ENCODE data around the gene MYO5C. TPM values are rescaled to one million over a fixed set of nuclear protein-coding genes. Genes with fewer than 3 reads are reported as not detected.

Gene MYO5C, protein sequence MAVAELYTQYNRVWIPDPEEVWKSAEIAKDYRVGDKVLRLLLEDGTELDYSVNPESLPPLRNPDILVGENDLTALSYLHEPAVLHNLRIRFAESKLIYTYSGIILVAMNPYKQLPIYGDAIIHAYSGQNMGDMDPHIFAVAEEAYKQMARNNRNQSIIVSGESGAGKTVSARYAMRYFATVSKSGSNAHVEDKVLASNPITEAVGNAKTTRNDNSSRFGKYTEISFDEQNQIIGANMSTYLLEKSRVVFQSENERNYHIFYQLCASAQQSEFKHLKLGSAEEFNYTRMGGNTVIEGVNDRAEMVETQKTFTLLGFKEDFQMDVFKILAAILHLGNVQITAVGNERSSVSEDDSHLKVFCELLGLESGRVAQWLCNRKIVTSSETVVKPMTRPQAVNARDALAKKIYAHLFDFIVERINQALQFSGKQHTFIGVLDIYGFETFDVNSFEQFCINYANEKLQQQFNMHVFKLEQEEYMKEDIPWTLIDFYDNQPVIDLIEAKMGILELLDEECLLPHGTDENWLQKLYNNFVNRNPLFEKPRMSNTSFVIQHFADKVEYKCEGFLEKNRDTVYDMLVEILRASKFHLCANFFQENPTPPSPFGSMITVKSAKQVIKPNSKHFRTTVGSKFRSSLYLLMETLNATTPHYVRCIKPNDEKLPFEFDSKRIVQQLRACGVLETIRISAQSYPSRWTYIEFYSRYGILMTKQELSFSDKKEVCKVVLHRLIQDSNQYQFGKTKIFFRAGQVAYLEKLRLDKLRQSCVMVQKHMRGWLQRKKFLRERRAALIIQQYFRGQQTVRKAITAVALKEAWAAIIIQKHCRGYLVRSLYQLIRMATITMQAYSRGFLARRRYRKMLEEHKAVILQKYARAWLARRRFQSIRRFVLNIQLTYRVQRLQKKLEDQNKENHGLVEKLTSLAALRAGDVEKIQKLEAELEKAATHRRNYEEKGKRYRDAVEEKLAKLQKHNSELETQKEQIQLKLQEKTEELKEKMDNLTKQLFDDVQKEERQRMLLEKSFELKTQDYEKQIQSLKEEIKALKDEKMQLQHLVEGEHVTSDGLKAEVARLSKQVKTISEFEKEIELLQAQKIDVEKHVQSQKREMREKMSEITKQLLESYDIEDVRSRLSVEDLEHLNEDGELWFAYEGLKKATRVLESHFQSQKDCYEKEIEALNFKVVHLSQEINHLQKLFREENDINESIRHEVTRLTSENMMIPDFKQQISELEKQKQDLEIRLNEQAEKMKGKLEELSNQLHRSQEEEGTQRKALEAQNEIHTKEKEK (N-terminal part only)
- under 0.01 and 1.3 TPM in 2 replicates for total RNA-seq (2012; rRNA removed)

GRCh38 chr15:52295421-52296001, at the start of gene MYO5C:
TSS of gene MYO5C (minus strand) at chr15:52295804. CDS start at chr15:52295636, 168 bp downstream.
- Histone ChIP-seq H3K9me3 (replicated peaks; ENCODE audit: low read length) (no peaks in the 10 kb centered on the region), H3K27me3 (ENCODE audit: control insufficient read depth, insufficient read depth, low read length) (peaks cover 47% of the 10 kb centered on the region), H3K4me3 (ENCODE audit: low read length) (peak within 1 kb of the TSS; percentile 67), H3K4me1 (ENCODE audit: control insufficient read depth, insufficient read depth, low read length) (peaks cover 12% of the 10 kb centered on the region), H3K36me3 (ENCODE audit: insufficient read depth, low read length) (no peaks in the 10 kb centered on the region), H3K4me2 (ENCODE audit: low read length) (peak within 1 kb of the TSS; percentile 87), H3K9ac (ENCODE audit: low read depth, low read length) (no peak within 1 kb of the TSS)

DNA sequence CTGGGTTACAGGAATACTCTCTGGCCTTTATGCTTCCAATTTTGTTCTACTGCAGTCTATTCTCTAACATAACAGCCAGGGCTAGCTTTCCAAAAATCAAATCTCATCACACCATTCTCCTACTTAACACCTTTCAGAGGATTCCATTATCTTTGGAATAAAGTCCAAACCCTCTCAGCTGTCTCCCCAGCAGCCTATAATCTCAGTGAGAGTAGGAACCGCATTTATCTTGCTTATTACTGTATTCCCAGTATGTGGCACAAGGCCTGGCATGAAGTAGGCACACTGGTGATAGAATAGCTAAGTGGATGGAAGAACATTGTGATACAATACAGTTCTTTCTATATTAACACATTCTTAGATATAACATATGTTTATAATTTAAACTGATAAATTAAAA, 49.0 kb upstream of the MYO5C start:
- H3K9ac ChIP-seq (ENCODE audit: low read depth, low read length): no peak overlapping the region
- H3K4me1 ChIP-seq (ENCODE audit: control insufficient read depth, insufficient read depth, low read length): peaks cover 8% of the 10 kb centered on the region
- peaks cover 17% of the 10 kb centered on the region for H3K36me3 ChIP-seq (ENCODE audit: insufficient read depth, low read length)

DNA sequence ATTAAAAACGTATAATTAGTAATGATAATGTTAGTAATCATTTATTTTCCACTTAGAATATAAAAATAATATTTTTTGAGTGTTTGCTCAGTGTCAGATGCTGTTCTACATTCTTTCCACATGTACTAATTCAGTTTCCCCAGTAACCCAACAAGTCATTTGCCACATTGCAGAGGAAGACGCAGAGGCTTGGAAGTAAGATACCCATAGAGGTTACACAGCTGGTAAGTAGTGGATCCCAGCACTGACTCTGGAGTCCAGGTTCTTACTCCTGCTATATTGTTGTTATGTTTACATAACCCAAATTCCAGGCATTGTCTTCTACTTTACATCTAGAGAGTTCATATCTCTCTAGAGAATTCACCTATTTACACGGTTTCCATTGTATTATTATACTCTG, 48.2 kb upstream of the MYO5C start:
- no peaks in the 10 kb centered on the region for H3K9me3 ChIP-seq (replicated peaks; ENCODE audit: low read length)
- H3K27me3 ChIP-seq (ENCODE audit: control insufficient read depth, insufficient read depth, low read length): no peaks in the 10 kb centered on the region
- no peak overlapping the region for H3K4me2 ChIP-seq (ENCODE audit: low read length)
- no peak overlapping the region for H3K9ac ChIP-seq (ENCODE audit: low read depth, low read length)
- H3K4me1 ChIP-seq (ENCODE audit: control insufficient read depth, insufficient read depth, low read length): peaks cover 11% of the 10 kb centered on the region
- H3K4me3 ChIP-seq (ENCODE audit: low read length): no peak overlapping the region
- peaks cover 14% of the 10 kb centered on the region for H3K36me3 ChIP-seq (ENCODE audit: insufficient read depth, low read length)

More for the DNA sequence above, 49.0 kb upstream of the MYO5C start:
- Histone ChIP-seq H3K9me3 (replicated peaks; ENCODE audit: low read length) (no peaks in the 10 kb centered on the region), H3K27me3 (ENCODE audit: control insufficient read depth, insufficient read depth, low read length) (no peaks in the 10 kb centered on the region), H3K4me3 (ENCODE audit: low read length) (no peak overlapping the region), H3K4me2 (ENCODE audit: low read length) (no peak overlapping the region)

DNA sequence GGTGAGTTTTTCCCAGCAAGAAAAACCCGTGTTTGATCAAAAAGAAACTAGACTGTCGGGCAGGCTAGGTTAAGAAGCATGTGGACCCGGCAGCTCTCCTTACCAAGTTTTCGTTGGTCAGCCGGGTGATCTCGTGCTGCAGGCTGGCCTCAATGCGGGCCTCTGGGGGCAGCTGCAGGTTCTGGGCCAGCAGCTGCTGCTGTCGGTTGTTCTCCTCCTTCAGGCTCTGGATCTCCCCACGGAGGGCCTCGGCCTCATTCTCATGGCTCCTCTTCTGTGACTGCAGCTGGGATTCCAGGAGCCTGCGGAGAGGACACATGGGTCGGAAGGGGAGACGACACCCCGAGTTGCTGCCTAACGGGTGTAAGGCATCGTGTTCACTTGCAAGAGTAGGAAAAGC, 44.5 kb upstream of the MYO5C start:
- no peak overlapping the region for H3K9ac ChIP-seq (ENCODE audit: low read depth, low read length)
- no peaks in the 10 kb centered on the region for H3K27me3 ChIP-seq (ENCODE audit: control insufficient read depth, insufficient read depth, low read length)
- no peak overlapping the region for H3K4me3 ChIP-seq (ENCODE audit: low read length)
- H3K4me2 ChIP-seq (ENCODE audit: low read length): peak overlapping the region; percentile 51
- peaks cover 31% of the 10 kb centered on the region for H3K4me1 ChIP-seq (ENCODE audit: control insufficient read depth, insufficient read depth, low read length)
- no peaks in the 10 kb centered on the region for H3K9me3 ChIP-seq (replicated peaks; ENCODE audit: low read length)
- H3K36me3 ChIP-seq (ENCODE audit: insufficient read depth, low read length): peaks cover 10% of the 10 kb centered on the region

DNA sequence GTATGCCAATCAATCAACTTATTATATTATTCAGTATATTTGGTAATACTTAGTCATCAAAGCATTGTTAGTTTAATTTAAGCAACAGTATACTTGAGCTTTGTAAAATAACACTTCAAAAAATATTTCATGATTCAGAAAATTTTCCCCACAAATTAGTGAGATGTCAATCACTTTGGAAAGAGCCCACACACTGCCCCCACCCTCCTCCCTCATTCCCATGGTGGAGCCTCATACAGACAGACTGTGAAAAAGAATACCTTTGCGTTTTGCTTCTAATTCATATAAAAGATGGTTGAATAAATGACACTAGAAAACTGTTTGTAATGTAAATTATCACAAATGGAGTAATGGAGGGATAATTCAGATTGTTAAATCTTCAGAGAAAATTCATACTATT, 43.3 kb upstream of the MYO5C start:
- Histone ChIP-seq H3K9me3 (replicated peaks; ENCODE audit: low read length) (no peaks in the 10 kb centered on the region), H3K27me3 (ENCODE audit: control insufficient read depth, insufficient read depth, low read length) (no peaks in the 10 kb centered on the region), H3K4me2 (ENCODE audit: low read length) (no peak overlapping the region), H3K4me1 (ENCODE audit: control insufficient read depth, insufficient read depth, low read length) (peaks cover 43% of the 10 kb centered on the region), H3K36me3 (ENCODE audit: insufficient read depth, low read length) (peaks cover 4% of the 10 kb centered on the region), H3K4me3 (ENCODE audit: low read length) (no peak overlapping the region), H3K9ac (ENCODE audit: low read depth, low read length) (no peak overlapping the region)

- no peak overlapping the region for H3K4me2 ChIP-seq (ENCODE audit: low read length)
- no peaks in the 10 kb centered on the region for H3K27me3 ChIP-seq (ENCODE audit: control insufficient read depth, insufficient read depth, low read length)
- peaks cover 46% of the 10 kb centered on the region for H3K4me1 ChIP-seq (ENCODE audit: control insufficient read depth, insufficient read depth, low read length)
- H3K4me3 ChIP-seq (ENCODE audit: low read length): no peak overlapping the region
- peaks cover 4% of the 10 kb centered on the region for H3K36me3 ChIP-seq (ENCODE audit: insufficient read depth, low read length)
- H3K9me3 ChIP-seq (replicated peaks; ENCODE audit: low read length): no peaks in the 10 kb centered on the region
- H3K9ac ChIP-seq (ENCODE audit: low read depth, low read length): no peak overlapping the region
These were observed 42.5 kb upstream of the MYO5C start for GRCh38 chr15:52338058-52338457.

DNA sequence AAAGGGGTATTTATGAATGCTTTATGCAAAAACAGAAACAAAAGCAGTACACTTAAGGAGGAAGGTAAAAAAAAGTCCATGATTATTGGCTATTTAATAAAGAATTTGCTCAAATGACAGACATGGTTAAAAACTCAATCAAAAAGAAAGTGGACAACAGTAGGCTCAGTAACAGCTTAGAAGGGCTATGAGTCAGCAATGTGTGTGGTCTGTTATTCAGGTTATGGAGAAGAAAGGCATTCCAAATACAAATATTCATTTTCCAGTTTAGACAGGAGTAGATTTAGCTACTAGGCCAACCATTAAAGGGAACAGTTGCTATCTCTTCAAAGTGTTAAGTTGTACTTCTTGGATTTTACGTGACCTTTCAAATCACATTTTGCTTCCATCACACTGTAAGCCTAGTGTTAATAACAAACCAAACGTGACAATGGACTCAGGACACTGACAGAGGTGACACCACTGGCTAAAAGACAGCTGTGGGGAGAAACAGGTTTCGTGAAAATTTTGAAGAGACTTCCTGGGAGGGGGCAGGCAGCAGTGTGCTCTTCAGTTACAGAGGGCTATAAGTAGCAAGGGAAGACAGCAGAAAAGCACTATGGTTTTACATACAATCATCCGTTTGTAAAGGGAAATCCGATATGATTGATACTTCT, 41.7 kb upstream of the MYO5C start:
- H3K27me3 ChIP-seq (ENCODE audit: control insufficient read depth, insufficient read depth, low read length): no peaks in the 10 kb centered on the region
- peaks cover 46% of the 10 kb centered on the region for H3K4me1 ChIP-seq (ENCODE audit: control insufficient read depth, insufficient read depth, low read length)
- H3K4me3 ChIP-seq (ENCODE audit: low read length): peak overlapping the region; percentile 7
- peak overlapping the region; percentile 22 for H3K9ac ChIP-seq (ENCODE audit: low read depth, low read length)
- H3K9me3 ChIP-seq (replicated peaks; ENCODE audit: low read length): no peaks in the 10 kb centered on the region
- peaks cover 4% of the 10 kb centered on the region for H3K36me3 ChIP-seq (ENCODE audit: insufficient read depth, low read length)
- H3K4me2 ChIP-seq (ENCODE audit: low read length): peak overlapping the region; percentile 52

GRCh38 chr15:52336529-52336928, 40.9 kb upstream of the MYO5C start:
- Histone ChIP-seq H3K4me1 (ENCODE audit: control insufficient read depth, insufficient read depth, low read length) (peaks cover 46% of the 10 kb centered on the region), H3K9ac (ENCODE audit: low read depth, low read length) (no peak overlapping the region), H3K36me3 (ENCODE audit: insufficient read depth, low read length) (peaks cover 4% of the 10 kb centered on the region)

GRCh38 chr15:52334491-52335160, 39.0 kb upstream of the MYO5C start:
- H3K9ac ChIP-seq (ENCODE audit: low read depth, low read length): peak overlapping the region; percentile 0

More at GRCh38 chr15:52336529-52336928, 40.9 kb upstream of the MYO5C start:
- Histone ChIP-seq H3K27me3 (ENCODE audit: control insufficient read depth, insufficient read depth, low read length) (no peaks in the 10 kb centered on the region), H3K4me3 (ENCODE audit: low read length) (no peak overlapping the region), H3K9me3 (replicated peaks; ENCODE audit: low read length) (no peaks in the 10 kb centered on the region), H3K4me2 (ENCODE audit: low read length) (no peak overlapping the region)

More at GRCh38 chr15:52334491-52335160, 39.0 kb upstream of the MYO5C start:
- Histone ChIP-seq H3K27me3 (ENCODE audit: control insufficient read depth, insufficient read depth, low read length) (no peaks in the 10 kb centered on the region), H3K4me3 (ENCODE audit: low read length) (no peak overlapping the region), H3K9me3 (replicated peaks; ENCODE audit: low read length) (no peaks in the 10 kb centered on the region), H3K4me2 (ENCODE audit: low read length) (peak overlapping the region; percentile 6), H3K36me3 (ENCODE audit: insufficient read depth, low read length) (peaks cover 5% of the 10 kb centered on the region), H3K4me1 (ENCODE audit: control insufficient read depth, insufficient read depth, low read length) (peaks cover 38% of the 10 kb centered on the region)

Data from skeletal muscle satellite cell (primary cell).